ENCODE results near the gene CHCHD6.

The CHCHD6 gene

GRCh38 chr3:127008236-127008635, 304.2 kb downstream of the CHCHD6 start:
- DNase-seq (ENCODE audit: low read depth, low spot score), result no peak

GRCh38 chr3:127009531-127009930, 305.5 kb downstream of the CHCHD6 start:
- no peak for DNase-seq (ENCODE audit: low read depth, low spot score)
